ENCODE measurements around the gene EYS.

Gene EYS

GRCh38 chr6:64703922-64704321 lies 1003.1 kb downstream of the EYS start:
- no peak for DNase-seq

- DNase-seq: no peak
These were observed 1011.0 kb downstream of the EYS start for GRCh38 chr6:64696053-64696452.

- DNase-seq: no peak
These were observed 1012.7 kb downstream of the EYS start for GRCh38 chr6:64694356-64694755.

DNA sequence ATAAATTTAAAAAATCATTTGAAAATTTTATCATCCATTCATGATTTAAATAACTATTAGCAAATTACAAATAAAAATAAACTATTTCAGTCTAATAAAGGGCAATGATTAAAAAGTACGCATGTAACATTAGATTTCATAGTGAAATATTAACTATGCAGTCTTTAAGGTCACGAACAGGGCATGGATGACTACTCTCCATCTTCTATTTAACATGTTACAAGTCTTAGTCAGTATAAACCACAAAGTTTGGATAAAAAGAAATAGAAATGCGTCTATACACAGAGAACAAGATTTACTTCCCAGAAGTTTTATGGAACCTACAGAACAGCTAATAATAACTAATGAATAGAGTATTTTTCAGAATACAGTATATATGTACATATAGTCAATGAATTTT lies 1016.0 kb downstream of the EYS start:
- no peak for DNase-seq

DNA sequence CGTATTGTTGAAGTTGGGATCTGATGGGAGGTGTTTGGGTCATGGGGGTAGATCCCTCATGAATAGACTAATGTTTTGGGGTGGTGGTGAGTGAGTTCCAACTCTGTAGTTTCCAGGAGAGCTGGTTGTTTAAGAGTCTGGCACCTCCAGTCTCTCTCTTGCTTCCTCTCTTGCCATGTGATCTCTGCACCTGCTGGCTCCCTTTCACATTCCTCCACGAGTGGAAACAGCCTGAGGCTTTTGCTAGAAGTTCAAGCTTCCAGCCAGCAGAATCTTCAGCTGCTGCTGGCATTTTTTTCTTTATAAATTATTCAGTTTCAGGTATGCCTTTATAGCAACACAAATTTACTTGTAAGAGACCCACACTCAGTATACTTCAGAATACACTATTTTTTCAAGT lies 1021.6 kb downstream of the EYS start:
- DNase-seq: no peak

- no peak for DNase-seq
These were observed 1023.3 kb downstream of the EYS start for GRCh38 chr6:64683682-64684081.

DNA sequence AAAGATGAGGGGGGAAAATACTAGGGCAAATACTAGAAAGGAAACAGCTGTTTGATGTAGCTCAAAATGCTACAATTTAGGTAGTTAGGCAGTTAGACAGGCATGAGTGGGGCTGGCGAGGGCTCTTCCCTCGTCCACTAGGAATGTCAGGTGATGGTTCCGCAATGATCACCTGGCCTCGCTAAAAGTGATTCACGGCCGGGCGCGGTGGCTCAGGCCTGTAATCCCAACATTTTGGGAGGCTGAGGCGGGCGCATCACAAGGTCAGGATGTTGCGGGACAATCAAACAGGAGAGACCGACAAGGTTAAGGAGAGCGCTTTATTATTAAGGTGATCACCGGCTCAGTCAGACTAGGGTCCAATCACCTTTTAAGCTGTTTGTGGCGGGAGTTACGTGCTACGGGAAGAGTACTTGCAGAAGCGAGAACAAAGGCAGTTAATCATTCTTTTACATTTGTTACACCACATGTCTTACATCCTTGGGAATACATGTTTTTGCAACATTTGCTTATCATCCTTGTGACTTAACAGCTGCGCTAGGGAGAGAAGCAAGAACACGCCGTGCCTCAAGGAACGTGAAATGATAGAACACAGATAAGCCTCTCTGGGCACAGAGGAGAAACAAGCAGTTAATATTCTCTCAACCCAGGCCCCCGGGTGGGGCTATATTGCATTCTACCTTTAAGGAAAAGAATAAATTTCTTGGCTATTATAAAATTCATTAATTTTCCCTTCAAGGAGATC lies 1025.4 kb downstream of the EYS start:
- DNase-seq: no peak

DNA sequence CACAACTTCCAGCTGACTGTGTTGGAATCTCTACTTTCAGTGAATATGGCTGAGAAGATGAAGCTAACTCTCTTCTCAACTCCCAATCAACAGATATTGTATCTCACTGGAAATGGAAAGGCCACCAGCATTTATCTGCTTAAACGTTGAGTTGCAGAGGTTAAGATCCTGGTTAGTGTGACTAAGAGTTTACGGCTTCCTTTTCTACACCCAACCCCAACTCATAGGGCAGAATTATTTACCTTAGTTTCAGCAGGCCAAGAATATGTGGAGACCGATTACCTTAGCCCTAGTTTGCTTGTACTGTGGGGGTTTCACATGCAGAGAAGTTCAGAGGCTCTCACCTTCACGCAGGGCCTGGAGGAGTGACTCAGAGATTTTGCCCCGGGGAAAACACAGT lies 1026.6 kb downstream of the EYS start:
- no peak for DNase-seq

GRCh38 chr6:64679416-64679815 lies 1027.6 kb downstream of the EYS start:
- DNase-seq: no peak

DNA sequence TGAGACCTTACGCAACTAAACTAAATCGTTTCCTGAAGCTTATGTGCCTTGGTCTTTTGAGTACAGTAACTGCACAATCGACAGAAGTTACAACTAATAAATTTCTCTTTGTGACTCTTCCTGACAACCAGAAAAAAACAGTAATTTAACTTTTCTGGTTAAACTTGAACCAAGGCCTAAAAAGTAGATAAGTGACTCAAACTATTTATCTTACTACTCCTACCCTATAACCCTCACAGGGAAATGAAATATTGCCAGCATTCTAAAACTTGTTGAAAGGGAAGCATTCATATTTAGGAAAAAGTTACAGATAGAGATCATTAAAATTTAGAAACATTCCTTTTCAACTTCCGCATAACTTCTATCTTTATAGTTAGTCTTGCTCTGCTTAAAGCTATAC lies 1034.4 kb downstream of the EYS start:
- no peak for DNase-seq

DNA sequence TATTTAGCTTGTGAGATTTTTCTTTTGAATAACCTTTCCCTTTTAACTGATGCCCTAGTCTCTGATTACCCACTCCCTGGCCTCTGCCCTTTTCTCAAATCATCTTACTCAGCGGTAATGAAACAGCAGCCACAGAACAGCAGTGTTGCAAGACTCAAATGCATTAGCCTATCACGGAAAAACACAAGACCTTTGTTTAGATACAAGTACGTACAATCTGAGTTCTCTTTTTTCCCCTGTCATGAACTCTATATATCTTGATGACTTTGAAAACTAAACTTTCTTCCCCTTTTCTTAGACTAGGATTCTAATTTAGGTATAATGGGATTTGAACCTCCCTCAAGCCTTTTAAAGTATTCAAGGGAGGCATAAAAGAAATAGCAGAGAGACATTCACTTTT lies 1034.9 kb downstream of the EYS start:
- DNase-seq: no peak

DNA sequence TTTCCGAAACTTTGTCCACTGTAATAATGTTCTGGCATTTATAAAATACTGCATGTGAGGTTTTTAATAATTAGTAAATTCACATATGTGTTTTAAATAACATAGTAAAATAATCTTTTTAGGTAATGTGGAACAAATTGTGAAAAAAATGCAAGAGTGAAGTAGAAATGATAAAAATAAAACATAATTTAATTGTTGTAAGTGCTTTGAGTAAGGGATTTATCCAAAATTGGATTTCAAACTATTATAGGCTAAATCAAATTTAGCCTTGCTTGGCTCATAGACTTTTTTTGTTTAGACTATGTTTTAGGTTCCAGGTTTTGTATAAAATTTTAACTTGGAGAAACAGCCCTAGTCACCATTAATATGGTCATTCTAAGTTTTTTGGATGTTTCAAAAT lies 1041.9 kb downstream of the EYS start:
- DNase-seq: no peak

DNA sequence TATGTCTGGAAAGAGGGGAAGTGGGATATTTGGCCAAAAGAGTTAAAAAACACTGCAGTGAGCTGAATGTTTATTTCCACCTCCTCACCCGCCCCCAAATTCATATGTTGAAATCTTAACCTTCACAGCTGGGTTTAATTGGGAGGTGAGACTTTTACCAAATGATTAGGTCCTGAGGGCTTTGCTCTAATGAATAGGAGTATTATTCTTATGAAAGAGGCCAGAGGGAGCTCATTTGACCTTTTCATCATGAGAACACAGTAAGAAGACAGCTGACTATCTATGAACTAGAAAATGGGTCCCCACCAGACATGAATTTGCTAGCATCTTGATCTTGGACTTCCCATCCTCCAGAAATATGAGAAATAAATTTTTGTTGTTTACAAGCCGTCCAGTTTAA lies 1042.5 kb downstream of the EYS start:
- DNase-seq: no peak

GRCh38 chr6:64644024-64644423 lies 1063.0 kb downstream of the EYS start:
- DNase-seq: no peak

DNA sequence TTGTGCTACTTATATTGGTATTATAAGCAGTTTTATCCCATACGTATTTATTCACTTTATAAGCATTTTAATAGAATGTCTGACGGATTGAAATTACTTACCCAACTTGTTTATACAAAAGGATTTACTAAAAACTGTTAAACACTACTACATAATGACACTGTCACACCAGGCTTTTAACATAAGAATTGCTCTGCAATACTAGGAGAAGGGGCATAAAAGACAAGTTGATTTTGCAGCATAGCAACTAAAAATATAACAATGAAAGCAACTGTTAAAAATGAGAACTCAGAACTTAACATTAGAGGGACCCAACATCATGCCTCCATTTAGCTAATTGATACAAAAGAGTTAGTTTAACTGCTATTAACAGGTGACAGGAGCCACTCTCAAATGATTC lies 1076.1 kb downstream of the EYS start:
- no peak for DNase-seq

DNA sequence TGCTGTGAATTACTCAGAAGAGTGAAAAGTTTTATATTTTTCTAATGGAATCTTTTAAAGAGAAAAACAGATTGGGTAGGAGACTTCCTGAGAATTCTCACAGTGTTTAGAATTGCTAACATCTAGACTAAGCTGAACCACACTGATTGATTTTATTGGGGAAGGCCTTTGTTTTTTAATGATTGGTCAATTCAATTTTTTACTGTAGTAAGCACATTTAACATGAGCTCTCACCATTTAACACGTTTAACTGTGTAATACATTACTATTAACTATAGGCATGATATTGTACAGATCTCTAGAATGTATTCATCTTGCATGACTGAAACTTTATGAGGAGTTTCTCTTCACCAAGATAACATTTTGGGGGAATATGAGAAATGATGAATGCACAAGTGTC lies 1084.1 kb downstream of the EYS start:
- no peak for DNase-seq

DNA sequence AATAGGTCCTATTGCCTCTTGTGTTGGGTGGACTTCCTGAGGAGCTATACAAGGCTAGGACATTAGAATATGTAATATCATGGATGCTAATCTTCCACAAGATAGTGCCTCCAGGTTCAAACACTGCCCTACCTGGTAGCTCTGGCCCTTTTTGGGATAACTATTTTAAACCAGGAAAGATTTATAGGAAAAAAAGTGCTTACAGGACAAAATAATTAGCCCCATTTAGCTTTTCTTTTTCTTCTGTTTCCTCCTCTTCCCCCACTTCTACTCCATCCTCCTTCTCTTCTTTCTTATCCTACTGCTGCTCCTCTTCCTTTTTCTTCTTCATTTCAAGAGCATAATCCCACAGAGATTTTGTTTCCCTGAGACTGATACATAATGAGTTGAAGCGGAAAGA lies 1104.0 kb downstream of the EYS start:
- no peak for DNase-seq

DNA sequence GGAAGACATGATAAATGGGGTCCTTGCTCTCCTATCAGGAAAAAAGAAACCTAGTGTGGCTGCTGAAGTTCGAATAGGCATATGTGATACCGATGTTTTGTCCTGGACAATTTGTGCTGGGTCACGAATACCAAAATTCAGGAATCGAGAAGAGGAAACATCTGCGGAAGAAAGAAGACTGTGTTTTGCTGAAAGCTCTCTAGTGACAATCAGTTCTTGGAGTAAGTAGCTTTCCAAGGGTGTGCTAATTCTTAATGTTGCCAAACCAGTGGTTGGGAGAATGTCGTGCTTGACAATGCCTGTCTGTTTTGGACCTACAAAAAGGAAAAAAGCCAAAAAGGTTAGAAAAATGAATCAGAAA lies 1115.4 kb downstream of the EYS start:
- DNase-seq: no peak

DNA sequence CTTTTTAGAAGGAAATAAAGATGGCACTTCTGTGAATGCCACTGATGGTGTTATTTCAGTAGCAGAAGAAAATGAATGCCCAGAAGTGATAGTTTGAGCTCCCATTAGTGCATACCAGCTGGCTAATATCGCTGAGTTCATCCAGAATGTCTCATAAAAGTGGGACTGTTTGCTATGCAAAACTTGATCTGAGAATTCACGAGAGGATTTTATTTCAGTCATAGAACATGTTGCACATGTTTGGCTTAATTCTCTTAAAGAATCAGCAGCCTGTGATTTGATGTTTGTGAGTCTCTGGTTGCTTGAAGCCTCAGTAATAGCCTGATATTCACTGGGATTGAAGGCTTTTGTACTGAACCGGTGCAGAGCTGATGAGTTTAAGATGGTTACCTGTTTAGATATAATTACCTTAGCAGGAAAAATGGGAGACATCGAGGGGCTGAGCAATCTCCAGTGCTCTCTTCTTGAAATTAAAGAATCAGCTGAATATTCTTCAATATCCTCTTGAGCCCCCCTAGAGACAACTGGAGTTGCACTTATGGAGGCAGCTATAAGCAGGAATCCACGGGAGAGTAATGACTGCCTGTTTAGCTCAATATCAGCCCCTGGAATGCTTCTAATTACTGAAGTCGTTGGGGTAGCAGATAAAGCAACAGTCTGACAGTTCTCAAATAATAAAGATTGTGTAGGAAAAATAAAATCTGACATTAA lies 1115.9 kb downstream of the EYS start:
- no peak for DNase-seq

DNA sequence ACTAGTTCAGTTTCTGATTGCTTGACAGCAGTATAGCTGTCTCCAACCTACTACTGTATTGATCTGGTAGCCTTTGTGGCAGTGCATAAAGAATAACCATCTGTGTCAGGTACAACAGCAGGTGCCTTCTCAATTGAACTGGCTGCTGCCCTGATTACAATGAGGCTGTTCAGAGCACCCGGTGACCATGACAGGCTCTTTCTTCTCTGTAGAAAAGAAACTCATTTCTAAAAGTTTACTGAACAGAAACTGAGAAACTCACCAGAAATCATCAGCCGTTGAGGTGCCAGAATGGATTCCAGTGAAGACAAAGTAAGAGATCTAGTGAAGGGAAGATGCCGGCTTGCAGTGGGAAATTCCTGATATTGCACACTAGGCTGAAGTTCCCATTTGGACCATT lies 1117.1 kb downstream of the EYS start:
- DNase-seq: no peak

DNA sequence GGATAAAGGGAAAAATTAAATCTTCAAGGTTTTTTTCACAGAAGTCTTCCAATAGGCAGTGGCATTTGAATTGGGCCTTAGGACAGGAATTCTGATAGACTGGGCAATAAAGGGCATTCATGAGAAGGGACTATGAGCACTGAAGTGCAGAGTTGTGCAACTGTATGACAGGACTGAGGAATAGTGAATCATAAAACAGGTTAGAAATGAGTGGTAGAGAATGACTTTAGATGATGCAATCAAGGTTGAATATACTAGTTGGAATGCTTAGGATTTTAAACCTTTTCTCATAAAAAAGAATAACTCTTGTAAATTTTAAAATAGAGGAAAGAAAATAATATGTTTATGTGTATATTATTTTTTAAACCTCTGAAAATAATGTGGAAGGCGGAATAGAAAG lies 1126.7 kb downstream of the EYS start:
- no peak for DNase-seq

GRCh38 chr6:64553249-64553786 lies 1153.7 kb downstream of the EYS start:
- no peak for DNase-seq

GRCh38 chr6:64547594-64548268 lies 1159.3 kb downstream of the EYS start:
- no peak for DNase-seq

DNA sequence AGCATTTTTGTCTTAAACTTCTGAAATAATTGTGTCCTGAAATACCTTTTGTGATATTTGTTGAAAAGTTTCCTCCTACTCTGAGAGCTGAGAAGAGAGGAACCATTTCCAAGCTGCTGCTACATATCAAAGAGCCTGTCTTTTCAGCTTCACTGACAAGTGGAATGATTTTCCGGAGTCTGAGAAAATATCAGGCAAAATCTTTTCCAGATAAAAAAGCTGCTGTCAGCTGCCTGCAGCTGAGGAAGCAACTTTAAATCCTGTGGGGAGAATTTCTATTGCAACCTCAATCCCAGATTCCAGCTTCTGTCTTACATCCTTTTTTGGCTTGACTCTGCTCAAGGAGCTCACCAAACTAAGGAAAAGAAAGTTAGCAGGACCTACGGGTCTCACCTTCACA lies 1167.1 kb downstream of the EYS start:
- DNase-seq: no peak
